ENCODE results near the gene ATP5IF1. TPM values are rescaled to one million over a fixed set of nuclear protein-coding genes. Genes with fewer than 3 reads are reported as not detected.

Gene ATP5IF1
- total RNA-seq, 4 donors from 2014 or later: 75.6 to 307 (median 236) TPM

DNA sequence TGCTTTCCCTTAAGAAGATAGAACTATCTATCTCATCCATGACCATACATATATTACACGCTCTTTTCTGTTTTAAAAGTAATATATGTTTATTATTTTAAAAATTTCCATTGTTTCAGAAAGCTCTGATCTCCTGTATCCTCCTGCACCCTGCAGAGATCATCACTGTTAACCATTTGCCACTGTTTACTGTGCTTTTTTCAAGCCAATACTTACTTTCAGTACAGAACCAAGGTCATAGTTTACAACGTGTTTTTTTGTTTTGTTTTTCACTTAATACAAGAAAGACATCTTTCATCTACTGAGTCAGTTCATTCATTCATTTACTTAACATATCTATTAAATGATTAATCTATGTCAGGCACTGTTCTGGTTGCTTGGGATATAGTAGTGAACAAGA, 33.6 kb downstream of the ATP5IF1 start:
- no peaks in the 10 kb centered on the region for H3K27me3 ChIP-seq
- H3K9me3 ChIP-seq: no peaks in the 10 kb centered on the region
- no peaks in the 10 kb centered on the region for H3K4me1 ChIP-seq
- 75 to 83% methylated on average over 2 of the region's 2 CpGs for WGBS, 2 donors
- no peak overlapping the region for H3K27ac ChIP-seq
- intact Hi-C loops (cut with DNase I): no loop called here
- no peak for DNase-seq
- H3K4me3 ChIP-seq (replicated peaks in 1 of 3): no peak overlapping the region
- peaks cover 16 to 26% of the 10 kb centered on the region in 2 donors for H3K36me3 ChIP-seq
- TF ChIP-seq, protein P1, sequence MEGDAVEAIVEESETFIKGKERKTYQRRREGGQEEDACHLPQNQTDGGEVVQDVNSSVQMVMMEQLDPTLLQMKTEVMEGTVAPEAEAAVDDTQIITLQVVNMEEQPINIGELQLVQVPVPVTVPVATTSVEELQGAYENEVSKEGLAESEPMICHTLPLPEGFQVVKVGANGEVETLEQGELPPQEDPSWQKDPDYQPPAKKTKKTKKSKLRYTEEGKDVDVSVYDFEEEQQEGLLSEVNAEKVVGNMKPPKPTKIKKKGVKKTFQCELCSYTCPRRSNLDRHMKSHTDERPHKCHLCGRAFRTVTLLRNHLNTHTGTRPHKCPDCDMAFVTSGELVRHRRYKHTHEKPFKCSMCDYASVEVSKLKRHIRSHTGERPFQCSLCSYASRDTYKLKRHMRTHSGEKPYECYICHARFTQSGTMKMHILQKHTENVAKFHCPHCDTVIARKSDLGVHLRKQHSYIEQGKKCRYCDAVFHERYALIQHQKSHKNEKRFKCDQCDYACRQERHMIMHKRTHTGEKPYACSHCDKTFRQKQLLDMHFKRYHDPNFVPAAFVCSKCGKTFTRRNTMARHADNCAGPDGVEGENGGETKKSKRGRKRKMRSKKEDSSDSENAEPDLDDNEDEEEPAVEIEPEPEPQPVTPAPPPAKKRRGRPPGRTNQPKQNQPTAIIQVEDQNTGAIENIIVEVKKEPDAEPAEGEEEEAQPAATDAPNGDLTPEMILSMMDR (IDR thresholded peaks at IDR 0.05): no peak
- TF ChIP-seq POLR2A (IDR thresholded peaks at IDR 0.05): no peak

DNA sequence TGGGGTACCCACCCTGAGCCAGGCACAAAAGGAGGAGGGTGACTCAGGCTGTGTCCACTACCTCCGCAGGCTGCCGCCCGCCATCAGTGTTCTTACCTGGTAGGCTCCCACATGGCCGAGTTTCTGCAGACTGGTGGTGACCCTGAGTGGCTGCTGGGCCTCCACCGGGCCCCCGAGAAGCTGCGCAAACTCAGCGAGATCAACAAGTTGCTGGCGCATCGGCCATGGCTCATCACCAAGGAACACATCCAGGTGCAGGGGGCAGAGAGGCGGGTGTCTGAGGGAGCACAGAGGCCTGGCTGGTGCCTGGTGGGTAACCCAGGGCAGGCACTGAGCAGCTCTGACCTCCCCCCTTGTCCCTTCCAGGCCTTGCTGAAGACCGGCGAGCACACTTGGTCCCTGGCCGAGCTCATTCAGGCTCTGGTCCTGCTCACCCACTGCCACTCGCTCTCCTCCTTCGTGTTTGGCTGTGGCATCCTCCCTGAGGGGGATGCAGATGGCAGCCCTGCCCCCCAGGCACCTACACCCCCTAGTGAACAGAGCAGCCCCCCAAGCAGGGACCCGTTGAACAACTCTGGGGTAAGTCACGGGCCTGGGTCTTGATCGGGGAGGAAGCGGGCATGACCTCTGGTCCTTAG, 36.4 kb downstream of the ATP5IF1 start:
- no peak overlapping the region for H3K27ac ChIP-seq
- DNase-seq: no peak
- TF ChIP-seq POLR2A (IDR thresholded peaks at IDR 0.05): no peak
- TF ChIP-seq, protein P1 (IDR thresholded peaks at IDR 0.05): no peak
- no peak overlapping the region for H3K4me3 ChIP-seq (replicated peaks in 1 of 3)
- 92 to 96% methylated on average over 6 to 11 of the region's 20 CpGs for WGBS, 2 donors
- H3K9me3 ChIP-seq: no peaks in the 10 kb centered on the region
- intact Hi-C loops (cut with DNase I): no loop called here
- no peaks in the 10 kb centered on the region for H3K4me1 ChIP-seq
- peaks cover 23 to 30% of the 10 kb centered on the region in 2 donors for H3K36me3 ChIP-seq
- no peaks in the 10 kb centered on the region for H3K27me3 ChIP-seq

DNA sequence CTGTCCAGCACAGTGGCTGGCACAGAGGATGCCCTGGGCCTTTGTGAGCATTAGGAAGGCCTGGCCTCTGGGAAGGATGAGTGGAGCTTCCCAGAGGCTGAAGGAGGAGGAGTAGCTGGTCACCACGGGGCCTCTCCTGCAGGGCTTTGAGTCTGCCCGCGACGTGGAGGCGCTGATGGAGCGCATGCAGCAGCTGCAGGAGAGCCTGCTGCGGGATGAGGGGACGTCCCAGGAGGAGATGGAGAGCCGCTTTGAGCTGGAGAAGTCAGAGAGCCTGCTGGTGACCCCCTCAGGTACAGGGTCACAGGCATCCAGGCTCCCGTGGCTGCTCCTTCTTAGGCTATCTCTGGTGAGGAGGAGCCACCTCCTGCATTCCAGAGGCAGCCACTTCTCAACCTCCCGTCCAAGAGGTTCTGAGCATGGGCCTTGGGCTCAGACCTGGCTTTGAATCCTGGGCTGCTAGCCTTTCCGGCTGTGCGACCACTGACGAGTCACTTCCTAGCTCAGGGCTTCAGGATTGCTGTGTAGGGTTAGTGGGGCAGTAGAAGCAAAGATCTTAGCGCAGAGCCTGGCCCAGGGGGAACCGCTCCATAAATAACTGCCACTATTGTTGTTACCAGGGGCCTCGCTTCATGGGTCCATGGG, 37.4 kb downstream of the ATP5IF1 start:
- TF ChIP-seq, protein P1 (IDR thresholded peaks at IDR 0.05): no peak
- TF ChIP-seq POLR2A (IDR thresholded peaks at IDR 0.05): no peak
- 92 to 100% methylated on average over 2 to 8 of the region's 17 CpGs for WGBS, 2 donors
- intact Hi-C loops (cut with DNase I): no loop called here

DNA sequence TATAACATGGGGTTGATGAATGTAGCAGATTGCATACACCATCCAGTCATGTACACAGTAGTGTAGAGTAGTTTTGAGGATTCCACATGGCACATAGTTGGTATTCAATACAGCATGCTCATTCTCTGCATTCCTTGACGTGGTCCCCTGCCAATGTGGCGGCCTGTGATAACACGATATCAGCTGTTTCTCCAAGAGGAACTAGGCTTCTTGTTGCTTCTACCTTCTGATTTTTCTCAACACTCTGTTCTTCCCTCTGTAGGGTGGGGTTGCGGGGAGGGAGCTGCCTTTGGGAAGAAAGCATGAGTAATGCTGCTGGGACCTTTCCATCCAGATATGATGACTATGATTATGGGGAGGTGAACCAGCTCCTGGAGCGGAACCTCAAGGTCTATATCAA, 42.8 kb downstream of the ATP5IF1 start:
- intact Hi-C loops (cut with DNase I): no loop called here
- 95 to 97% methylated on average over 5 of the region's 5 CpGs for WGBS, 2 donors
- Histone ChIP-seq H3K27ac (no peak overlapping the region), H3K4me1 (no peaks in the 10 kb centered on the region), H3K9me3 (no peaks in the 10 kb centered on the region), H3K27me3 (no peaks in the 10 kb centered on the region), H3K36me3 (peaks cover 28 to 36% of the 10 kb centered on the region in 2 donors), H3K4me3 (replicated peaks in 1 of 3) (no peak overlapping the region)
- DNase-seq: no peak
- no peak for TF ChIP-seq POLR2A (IDR thresholded peaks at IDR 0.05)
- TF ChIP-seq, protein P1 (IDR thresholded peaks at IDR 0.05): no peak

More for the DNA sequence above, 37.4 kb downstream of the ATP5IF1 start:
- Histone ChIP-seq H3K27ac (no peak overlapping the region), H3K36me3 (peaks cover 24 to 30% of the 10 kb centered on the region in 2 donors), H3K27me3 (no peaks in the 10 kb centered on the region), H3K9me3 (no peaks in the 10 kb centered on the region), H3K4me1 (no peaks in the 10 kb centered on the region), H3K4me3 (replicated peaks in 1 of 3) (no peak overlapping the region)
- DNase-seq: no peak

DNA sequence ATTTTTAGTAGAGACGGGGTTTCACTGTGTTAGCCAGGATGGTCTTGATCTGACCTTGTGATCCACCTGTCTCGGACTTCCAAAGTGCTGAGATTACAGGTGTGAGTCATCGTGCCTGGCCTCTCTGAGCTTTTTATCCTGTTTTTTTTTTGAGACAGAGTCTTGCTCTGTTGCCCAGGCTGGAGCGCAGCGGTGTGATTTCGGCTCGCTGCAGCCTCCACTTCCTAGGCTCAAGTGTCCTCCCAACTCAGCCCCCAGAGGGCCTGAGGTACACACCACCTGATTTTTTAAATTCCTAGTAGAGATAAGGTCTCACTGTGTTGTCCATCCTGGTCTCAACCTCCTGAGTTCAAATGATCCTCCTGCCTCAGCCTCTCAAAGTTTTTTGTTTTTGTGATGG, 43.8 kb downstream of the ATP5IF1 start:
- intact Hi-C loops (cut with DNase I): no loop called here

More for the DNA sequence above, 43.8 kb downstream of the ATP5IF1 start:
- H3K36me3 ChIP-seq: peaks cover 18 to 27% of the 10 kb centered on the region in 2 donors
- no peak overlapping the region for H3K27ac ChIP-seq
- no peaks in the 10 kb centered on the region for H3K9me3 ChIP-seq
- no peak overlapping the region for H3K4me3 ChIP-seq (replicated peaks in 1 of 3)
- H3K27me3 ChIP-seq: no peaks in the 10 kb centered on the region
- DNase-seq: no peak
- no peaks in the 10 kb centered on the region for H3K4me1 ChIP-seq
- TF ChIP-seq, protein P1 (IDR thresholded peaks at IDR 0.05): no peak
- 95 to 96% methylated on average over 7 of the region's 7 CpGs for WGBS, 2 donors
